ENCODE results near the gene VASN. TPM values are rescaled to one million over a fixed set of nuclear protein-coding genes. Genes with fewer than 3 reads are reported as not detected.

The VASN gene
- total RNA-seq, 1 donor from 2014 or later, result 13.0 TPM

DNA sequence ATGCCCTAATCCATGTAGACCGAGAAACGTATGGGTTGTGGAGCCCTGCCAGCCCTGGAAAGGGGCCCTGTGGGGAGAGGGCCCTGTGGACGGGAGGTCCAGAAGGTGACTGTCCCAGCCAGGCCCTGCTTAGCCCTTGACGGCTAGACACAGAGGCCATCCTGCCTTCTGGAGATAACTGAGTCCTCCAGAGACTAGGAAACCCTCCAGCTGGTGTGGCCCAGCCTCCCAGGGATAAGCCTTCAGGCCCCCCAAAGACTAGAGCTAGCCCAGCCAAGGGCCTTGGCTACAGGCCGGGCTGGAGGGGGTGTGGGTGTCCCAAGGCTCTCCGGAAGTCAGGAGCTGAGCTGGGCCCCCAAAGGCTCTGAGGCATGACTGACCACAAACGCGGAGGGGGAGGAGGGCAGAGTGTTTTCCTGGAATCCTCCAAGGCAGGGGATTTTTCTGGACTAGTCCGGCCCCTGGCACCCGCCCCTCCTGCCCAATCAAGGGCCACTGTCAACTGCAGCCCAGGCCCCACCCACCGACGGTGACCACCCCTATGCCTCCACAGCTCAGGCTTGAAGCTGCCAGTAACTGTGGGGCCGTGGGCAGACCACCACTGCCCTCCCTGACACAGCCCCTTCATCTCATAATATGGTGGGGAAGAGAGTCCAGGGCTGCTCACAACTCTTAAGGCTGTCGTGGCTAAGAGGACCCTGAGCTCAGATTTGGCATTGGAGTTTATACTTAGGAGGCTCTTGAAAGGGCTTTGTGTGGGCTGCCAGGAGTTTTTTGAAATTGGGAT is 885 bp upstream of the VASN start:
- Histone ChIP-seq H3K27me3 (ENCODE audit: control insufficient read depth in 3 of 3, insufficient read depth in 3 of 3, low read length in 3 of 3) (no peaks in the 10 kb centered on the region), H3K9ac (ENCODE audit: low read depth in 1 of 3, low read length in 3 of 3) (peak overlapping the region in 1 of 3 donors; percentile 51), H3K4me3 (ENCODE audit: low read length in 3 of 3) (peak overlapping the region in 1 of 3 donors; percentile 55), H3K36me3 (ENCODE audit: control insufficient read depth in 3 of 3, insufficient read depth in 3 of 3, low read length in 3 of 3) (no peaks in the 10 kb centered on the region), H3K27ac (ENCODE audit: low read depth, low read length) (peak overlapping the region; percentile 81), H3K4me1 (ENCODE audit: control insufficient read depth in 3 of 3, insufficient read depth in 3 of 3, low read length in 3 of 3) (peaks cover 21 to 40% (median 33%) of the 10 kb centered on the region in 3 donors), H3K9me3 (ENCODE audit: control insufficient read depth in 3 of 3, low read length in 3 of 3) (no peaks in the 10 kb centered on the region)

DNA sequence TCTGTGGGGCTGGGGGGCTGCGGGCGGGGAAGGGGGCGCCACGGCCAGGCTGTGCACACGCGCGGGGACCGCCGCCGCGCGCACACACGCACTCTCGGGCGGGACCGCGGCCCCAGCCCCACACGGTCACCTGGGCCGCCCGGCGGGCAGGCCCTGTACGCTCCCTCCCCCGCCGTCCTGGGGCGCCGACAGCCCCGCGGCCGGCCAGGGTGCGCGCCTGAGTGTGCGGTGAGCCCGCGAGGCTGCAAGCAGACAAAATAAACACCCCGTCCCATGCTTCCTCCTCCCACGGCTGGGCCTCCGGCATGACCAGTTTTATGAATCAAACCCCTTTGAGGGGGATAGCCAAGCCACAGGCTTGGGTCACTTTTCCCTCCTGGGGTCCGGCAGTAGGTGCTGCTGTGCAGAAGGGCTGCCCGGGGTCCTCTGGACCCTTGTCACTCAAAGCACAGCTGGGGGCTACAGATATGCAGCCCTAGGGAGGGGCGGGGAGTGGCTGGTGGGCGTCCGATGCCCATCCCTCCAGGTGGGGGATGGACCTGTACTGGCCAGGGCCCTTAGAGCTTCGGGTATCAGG is 441 bp downstream of the VASN start:
- Histone ChIP-seq H3K36me3 (ENCODE audit: control insufficient read depth in 3 of 3, insufficient read depth in 3 of 3, low read length in 3 of 3) (no peaks in the 10 kb centered on the region), H3K4me1 (ENCODE audit: control insufficient read depth in 3 of 3, insufficient read depth in 3 of 3, low read length in 3 of 3) (peaks cover 30 to 54% (median 45%) of the 10 kb centered on the region in 3 donors), H3K27me3 (ENCODE audit: control insufficient read depth in 3 of 3, insufficient read depth in 3 of 3, low read length in 3 of 3) (no peaks in the 10 kb centered on the region), H3K4me3 (ENCODE audit: low read length in 3 of 3) (peak overlapping the region; percentile 55 to 68 (median 63)), H3K9ac (ENCODE audit: low read depth in 1 of 3, low read length in 3 of 3) (peak overlapping the region; percentile 39 to 74 (median 54)), H3K27ac (ENCODE audit: low read depth, low read length) (peak overlapping the region; percentile 78), H3K9me3 (ENCODE audit: control insufficient read depth in 3 of 3, low read length in 3 of 3) (no peaks in the 10 kb centered on the region)

DNA sequence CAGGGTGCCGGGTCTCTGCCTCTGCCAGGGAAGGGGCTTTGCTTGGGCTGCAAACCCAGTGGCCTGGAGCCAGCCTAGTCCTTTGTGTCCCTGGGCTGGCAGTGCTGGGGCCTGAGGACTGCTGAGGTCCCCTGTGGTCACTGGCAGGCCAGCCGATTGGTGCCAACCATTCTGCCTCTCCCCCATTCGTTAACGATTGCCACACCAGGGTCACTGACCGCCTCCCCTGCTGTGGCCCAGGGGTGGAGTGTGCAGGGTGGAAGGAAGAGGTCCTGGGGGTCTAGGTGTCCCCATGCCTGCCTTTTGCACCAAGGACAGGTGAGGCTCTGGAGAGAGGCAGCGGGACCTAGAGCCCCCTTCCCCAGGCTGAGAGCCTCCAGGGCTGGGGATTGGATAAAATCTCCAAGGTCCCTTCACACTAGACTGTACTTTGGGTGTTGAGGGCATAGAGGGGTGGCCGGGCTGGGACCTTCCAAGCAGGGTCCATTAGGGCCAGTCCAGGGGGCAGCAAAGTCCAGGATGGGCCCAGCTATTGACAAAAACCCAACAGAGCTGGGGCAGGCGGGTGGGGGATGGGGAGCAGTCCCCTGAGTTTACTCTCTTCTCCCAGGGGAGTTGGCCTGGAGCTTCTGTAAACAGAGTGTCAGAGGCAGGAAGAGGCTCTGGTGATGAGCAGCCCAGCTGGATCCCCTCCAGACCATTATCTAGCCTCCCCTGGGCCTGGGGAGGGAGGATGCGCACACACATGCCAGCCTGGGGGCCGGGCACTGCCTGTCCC is 1.1 kb downstream of the VASN start:
- Histone ChIP-seq H3K4me3 (ENCODE audit: low read length in 3 of 3) (peak overlapping the region; percentile 55 to 68 (median 63)), H3K27ac (ENCODE audit: low read depth, low read length) (peak overlapping the region; percentile 78), H3K36me3 (ENCODE audit: control insufficient read depth in 3 of 3, insufficient read depth in 3 of 3, low read length in 3 of 3) (no peaks in the 10 kb centered on the region), H3K4me1 (ENCODE audit: control insufficient read depth in 3 of 3, insufficient read depth in 3 of 3, low read length in 3 of 3) (peaks cover 35 to 59% (median 49%) of the 10 kb centered on the region in 3 donors), H3K27me3 (ENCODE audit: control insufficient read depth in 3 of 3, insufficient read depth in 3 of 3, low read length in 3 of 3) (no peaks in the 10 kb centered on the region), H3K9me3 (ENCODE audit: control insufficient read depth in 3 of 3, low read length in 3 of 3) (no peaks in the 10 kb centered on the region), H3K9ac (ENCODE audit: low read depth in 1 of 3, low read length in 3 of 3) (peak overlapping the region; percentile 39 to 74 (median 54))

DNA sequence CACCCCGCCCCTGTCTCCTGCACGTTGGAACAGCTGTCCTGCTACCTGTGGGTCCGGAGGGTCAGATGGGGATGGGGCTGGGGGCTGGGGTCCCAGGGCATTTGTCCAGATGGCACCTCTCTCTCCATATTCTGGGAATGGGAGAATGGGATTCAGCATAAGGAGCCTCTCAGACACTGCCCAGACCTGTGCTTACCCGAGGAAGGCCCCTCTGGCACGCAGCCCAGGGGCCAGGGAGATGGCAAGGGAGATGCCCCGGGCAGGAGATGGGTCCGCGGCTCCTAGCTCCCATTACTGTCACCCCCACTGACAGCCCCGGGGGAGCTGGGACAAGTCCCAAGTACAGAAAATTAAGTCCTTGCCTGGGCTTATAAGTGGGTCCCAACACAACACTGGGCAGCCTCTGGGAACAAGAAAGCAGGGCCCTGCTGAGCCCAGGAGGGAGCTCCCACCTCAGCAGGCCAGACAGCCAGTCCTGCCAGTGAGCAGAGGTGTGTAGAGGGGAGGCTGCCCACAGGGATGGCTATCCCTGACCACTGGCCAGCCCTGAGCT is 1.8 kb downstream of the VASN start:
- Histone ChIP-seq H3K27ac (ENCODE audit: low read depth, low read length) (peak overlapping the region; percentile 78), H3K9ac (ENCODE audit: low read depth in 1 of 3, low read length in 3 of 3) (peak overlapping the region; percentile 38 to 74 (median 43)), H3K4me1 (ENCODE audit: control insufficient read depth in 3 of 3, insufficient read depth in 3 of 3, low read length in 3 of 3) (peaks cover 40 to 65% (median 56%) of the 10 kb centered on the region in 3 donors), H3K27me3 (ENCODE audit: control insufficient read depth in 3 of 3, insufficient read depth in 3 of 3, low read length in 3 of 3) (no peaks in the 10 kb centered on the region), H3K9me3 (ENCODE audit: control insufficient read depth in 3 of 3, low read length in 3 of 3) (no peaks in the 10 kb centered on the region), H3K36me3 (ENCODE audit: control insufficient read depth in 3 of 3, insufficient read depth in 3 of 3, low read length in 3 of 3) (no peaks in the 10 kb centered on the region), H3K4me3 (ENCODE audit: low read length in 3 of 3) (peak overlapping the region; percentile 55 to 63 (median 60))

DNA sequence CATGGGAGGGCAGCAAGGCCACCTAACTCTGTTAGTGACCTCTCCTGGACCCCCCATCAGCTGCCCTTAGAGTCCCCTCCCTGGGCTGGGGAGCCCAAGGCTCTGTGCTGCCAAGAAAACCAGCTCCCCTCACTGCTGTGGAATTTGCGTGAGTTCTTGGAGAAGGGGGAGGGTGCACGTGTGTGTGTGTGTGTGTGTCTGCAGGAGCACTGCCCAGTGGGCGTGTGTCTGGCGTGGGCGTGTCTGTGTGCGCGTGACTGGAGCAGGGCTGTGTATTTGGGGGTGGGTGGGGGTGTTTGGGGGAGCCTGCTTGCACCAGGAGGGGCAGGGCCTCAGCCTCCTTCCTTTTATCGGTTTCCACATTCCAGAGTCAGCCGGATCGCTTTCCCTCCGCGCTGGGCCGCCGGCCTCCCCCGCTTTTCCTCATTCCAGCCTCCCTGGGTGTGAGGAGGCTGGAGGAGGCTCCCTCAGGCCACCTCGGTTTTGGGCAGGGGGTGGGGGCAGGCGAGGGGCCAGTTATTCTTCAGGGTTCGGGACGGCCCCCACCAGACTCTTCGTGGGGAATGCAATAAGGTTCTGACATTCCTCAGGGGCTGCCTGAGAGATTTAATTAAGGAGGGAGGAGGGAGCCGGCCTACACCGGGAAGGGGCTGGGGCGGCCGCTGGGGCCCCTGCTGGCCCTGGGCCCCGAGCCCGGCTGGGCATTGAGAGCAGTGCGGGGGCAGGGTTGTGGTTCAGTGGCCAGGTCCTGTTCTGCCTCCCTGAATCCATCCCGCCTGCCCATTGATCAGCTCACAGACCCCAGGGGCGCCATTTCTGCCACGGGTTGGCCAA is 2.5 kb downstream of the VASN start:
- peaks cover 40 to 64% (median 57%) of the 10 kb centered on the region in 3 donors for H3K4me1 ChIP-seq (ENCODE audit: control insufficient read depth in 3 of 3, insufficient read depth in 3 of 3, low read length in 3 of 3)
- peak overlapping the region in 2 of 3 donors; percentile 38 to 74 for H3K9ac ChIP-seq (ENCODE audit: low read depth in 1 of 3, low read length in 3 of 3)
- no peaks in the 10 kb centered on the region for H3K36me3 ChIP-seq (ENCODE audit: control insufficient read depth in 3 of 3, insufficient read depth in 3 of 3, low read length in 3 of 3)
- peak overlapping the region; percentile 78 for H3K27ac ChIP-seq (ENCODE audit: low read depth, low read length)
- no peaks in the 10 kb centered on the region for H3K27me3 ChIP-seq (ENCODE audit: control insufficient read depth in 3 of 3, insufficient read depth in 3 of 3, low read length in 3 of 3)
- H3K9me3 ChIP-seq (ENCODE audit: control insufficient read depth in 3 of 3, low read length in 3 of 3), result no peaks in the 10 kb centered on the region
- H3K4me3 ChIP-seq (ENCODE audit: low read length in 3 of 3), result peak overlapping the region; percentile 40 to 60 (median 58)

DNA sequence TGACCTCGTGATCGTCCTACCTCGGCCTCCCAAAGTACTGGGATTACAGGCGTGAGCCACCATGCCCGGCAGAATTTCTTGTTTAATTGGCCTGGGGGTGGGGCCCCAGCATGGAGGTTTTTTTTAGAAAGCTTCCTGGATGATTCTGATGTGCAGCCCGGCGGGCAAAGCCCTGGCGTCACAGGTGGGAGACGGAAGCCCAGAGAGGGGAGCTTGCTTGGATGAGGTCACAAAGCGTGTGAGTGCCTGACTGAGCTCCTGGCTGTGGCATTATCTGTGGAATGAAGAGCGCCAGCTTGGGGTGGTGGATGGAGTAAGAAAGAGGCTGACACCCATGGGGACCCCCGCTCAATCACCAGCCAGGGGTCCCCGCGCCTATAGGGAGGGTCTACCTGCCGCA is 4.1 kb downstream of the VASN start:
- H3K9ac ChIP-seq (ENCODE audit: low read depth in 1 of 3, low read length in 3 of 3), result peak overlapping the region in 2 of 3 donors; percentile 50 to 54
- peaks cover 0 to 3% (median 0%) of the 10 kb centered on the region in 3 donors for H3K36me3 ChIP-seq (ENCODE audit: control insufficient read depth in 3 of 3, insufficient read depth in 3 of 3, low read length in 3 of 3)
- H3K27ac ChIP-seq (ENCODE audit: low read depth, low read length), result peak overlapping the region; percentile 74
- H3K9me3 ChIP-seq (ENCODE audit: control insufficient read depth in 3 of 3, low read length in 3 of 3), result no peaks in the 10 kb centered on the region
- H3K27me3 ChIP-seq (ENCODE audit: control insufficient read depth in 3 of 3, insufficient read depth in 3 of 3, low read length in 3 of 3), result no peaks in the 10 kb centered on the region
- peak overlapping the region in 1 of 3 donors; percentile 22 for H3K4me3 ChIP-seq (ENCODE audit: low read length in 3 of 3)
- H3K4me1 ChIP-seq (ENCODE audit: control insufficient read depth in 3 of 3, insufficient read depth in 3 of 3, low read length in 3 of 3), result peaks cover 40 to 63% (median 57%) of the 10 kb centered on the region in 3 donors

DNA sequence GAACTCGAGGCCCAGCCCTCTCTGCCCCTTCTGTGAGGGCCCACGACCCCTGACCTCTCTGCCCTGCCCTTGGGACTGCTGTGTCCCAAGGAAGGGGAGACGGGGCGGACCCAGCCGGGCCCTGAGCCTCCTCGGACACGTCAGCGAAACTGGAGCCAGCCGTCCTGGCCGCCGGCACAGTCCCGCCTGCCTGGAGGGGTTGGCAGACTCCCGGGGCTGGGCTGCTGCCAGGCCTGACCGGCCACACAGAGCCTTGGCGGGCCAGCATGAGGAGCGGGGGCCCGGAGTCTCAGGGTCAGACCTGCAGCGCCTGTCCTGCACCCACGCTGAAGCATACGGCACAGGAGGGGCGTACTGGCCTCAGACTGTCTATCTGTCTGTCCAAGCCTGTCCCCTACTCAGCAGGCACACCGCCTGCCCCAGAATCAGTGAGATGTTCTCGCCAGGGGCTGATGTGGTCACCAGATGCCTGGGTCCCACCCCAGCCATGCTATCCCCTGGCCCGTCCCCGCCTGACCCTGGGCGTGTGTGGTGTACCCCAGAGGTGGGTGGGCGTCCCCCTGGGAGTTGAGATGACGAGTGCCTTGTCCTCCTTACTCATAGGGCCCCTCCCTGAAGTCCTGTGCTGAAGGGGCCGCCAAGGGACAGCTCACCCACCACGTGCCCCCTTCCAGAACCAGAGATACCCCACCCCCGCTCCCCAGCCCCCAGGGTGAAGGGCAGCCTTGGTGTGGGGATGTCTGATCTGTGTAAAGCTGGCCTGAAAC is 4.7 kb downstream of the VASN start:
- Histone ChIP-seq H3K9ac (ENCODE audit: low read depth in 1 of 3, low read length in 3 of 3) (peak overlapping the region; percentile 33 to 54 (median 50)), H3K4me1 (ENCODE audit: control insufficient read depth in 3 of 3, insufficient read depth in 3 of 3, low read length in 3 of 3) (peaks cover 44 to 63% (median 57%) of the 10 kb centered on the region in 3 donors), H3K4me3 (ENCODE audit: low read length in 3 of 3) (peak overlapping the region in 2 of 3 donors; percentile 43 to 61)

DNA sequence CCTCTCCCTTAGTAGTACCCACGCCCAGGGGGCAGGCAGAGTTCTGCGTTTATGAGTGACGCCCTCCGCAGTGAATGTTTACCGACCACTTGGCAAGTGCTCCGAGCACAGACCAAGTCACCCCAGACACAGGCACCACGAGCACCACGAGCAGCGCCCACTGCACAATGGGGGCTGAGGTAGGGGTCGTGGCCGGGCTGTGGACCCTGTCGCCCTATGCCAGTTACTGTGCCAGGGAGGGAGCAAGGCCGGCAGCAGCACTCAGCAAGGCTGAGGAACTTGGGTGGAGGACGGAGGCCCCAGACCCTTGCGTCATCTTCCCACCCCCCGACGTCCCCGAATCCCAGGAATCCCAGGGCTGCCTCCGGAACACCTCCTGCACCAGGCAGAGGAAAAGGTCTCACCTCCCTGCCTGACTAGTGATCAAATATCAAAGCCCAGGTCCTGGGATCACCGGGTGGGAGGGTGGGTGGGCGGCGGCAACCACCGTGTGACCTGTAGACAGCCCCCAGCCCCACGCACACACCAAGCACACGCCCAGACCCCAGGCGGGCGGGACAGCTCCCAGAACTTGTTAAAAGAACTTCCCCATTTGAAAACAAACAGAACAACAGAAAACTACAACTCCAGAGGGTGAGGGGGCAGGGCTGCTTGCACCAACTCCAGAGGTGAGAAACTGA is 5.4 kb downstream of the VASN start:
- Histone ChIP-seq H3K4me1 (ENCODE audit: control insufficient read depth in 3 of 3, insufficient read depth in 3 of 3, low read length in 3 of 3) (peaks cover 51 to 69% (median 63%) of the 10 kb centered on the region in 3 donors), H3K9ac (ENCODE audit: low read depth in 1 of 3, low read length in 3 of 3) (peak overlapping the region in 2 of 3 donors; percentile 20 to 62), H3K27me3 (ENCODE audit: control insufficient read depth in 3 of 3, insufficient read depth in 3 of 3, low read length in 3 of 3) (no peaks in the 10 kb centered on the region), H3K4me3 (ENCODE audit: low read length in 3 of 3) (no peak overlapping the region), H3K27ac (ENCODE audit: low read depth, low read length) (peak overlapping the region; percentile 74), H3K9me3 (ENCODE audit: control insufficient read depth in 3 of 3, low read length in 3 of 3) (no peaks in the 10 kb centered on the region), H3K36me3 (ENCODE audit: control insufficient read depth in 3 of 3, insufficient read depth in 3 of 3, low read length in 3 of 3) (peaks cover 0 to 9% (median 0%) of the 10 kb centered on the region in 3 donors)

More for the DNA sequence above, 4.7 kb downstream of the VASN start:
- Histone ChIP-seq H3K27me3 (ENCODE audit: control insufficient read depth in 3 of 3, insufficient read depth in 3 of 3, low read length in 3 of 3) (no peaks in the 10 kb centered on the region), H3K9me3 (ENCODE audit: control insufficient read depth in 3 of 3, low read length in 3 of 3) (no peaks in the 10 kb centered on the region), H3K27ac (ENCODE audit: low read depth, low read length) (peak overlapping the region; percentile 74), H3K36me3 (ENCODE audit: control insufficient read depth in 3 of 3, insufficient read depth in 3 of 3, low read length in 3 of 3) (peaks cover 0 to 6% (median 0%) of the 10 kb centered on the region in 3 donors)

Measured in skeletal muscle tissue (tissue), 4 donors.